ENCODE measurements around the gene REC114.

GRCh38 chr15:73483053-73483452 is 40.1 kb downstream of the REC114 start:
- TF ChIP-seq CTCF (conservative IDR thresholded peaks at IDR 0.05 in 1 of 2, IDR thresholded peaks at IDR 0.05 in 1 of 2; ENCODE audit: extremely low read depth in 1 of 2, insufficient read depth in 1 of 2, low read depth in 1 of 2, low read length in 2 of 2) = no peak
- no peak for TF ChIP-seq EZH2 (IDR thresholded peaks at IDR 0.05; ENCODE audit: borderline replicate concordance, low read length)
